NCI-H2196 treated with DMSO at 0.1 percent for 48 hours (cell line): ENCODE data around the gene BCAS3.

Experiments used
- DNase-seq: peaks from one replicate; lab custom pipeline; 2025; ENCODE audit not compliant: unreplicated experiment; lab: John Stamatoyannopoulos, UW

The BCAS3 gene

GRCh38 chr17:61053469-61053868 is 375.8 kb downstream of the BCAS3 start:
- no peak for DNase-seq

GRCh38 chr17:61054436-61054835 is 376.8 kb downstream of the BCAS3 start:
- no peak for DNase-seq

GRCh38 chr17:61057257-61057656 is 379.6 kb downstream of the BCAS3 start:
- DNase-seq, result no peak

GRCh38 chr17:61058066-61058465 is 380.4 kb downstream of the BCAS3 start:
- no peak for DNase-seq

GRCh38 chr17:61063528-61063927 is 385.9 kb downstream of the BCAS3 start:
- no peak for DNase-seq

GRCh38 chr17:61064087-61064951 is 386.7 kb downstream of the BCAS3 start:
- no peak for DNase-seq

- DNase-seq, result no peak
Measured at GRCh38 chr17:61065263-61065773, 387.7 kb downstream of the BCAS3 start.

GRCh38 chr17:61066062-61066461 is 388.4 kb downstream of the BCAS3 start:
- DNase-seq, result no peak

- no peak for DNase-seq
Measured at GRCh38 chr17:61070649-61071048, 393.0 kb downstream of the BCAS3 start.

GRCh38 chr17:61072648-61073047 is 395.0 kb downstream of the BCAS3 start:
- no peak for DNase-seq

- no peak for DNase-seq
Measured at GRCh38 chr17:61073131-61073530, 395.5 kb downstream of the BCAS3 start.

- DNase-seq, result no peak
Measured at GRCh38 chr17:61073799-61074513, 396.3 kb downstream of the BCAS3 start.

GRCh38 chr17:61075988-61076387 is 398.3 kb downstream of the BCAS3 start:
- no peak for DNase-seq

- DNase-seq, result no peak
Measured at GRCh38 chr17:61076621-61077031, 399.0 kb downstream of the BCAS3 start.

GRCh38 chr17:61081959-61082358 is 404.3 kb downstream of the BCAS3 start:
- DNase-seq, result no peak

GRCh38 chr17:61084260-61084659 is 406.6 kb downstream of the BCAS3 start:
- DNase-seq, result no peak

- no peak for DNase-seq
Measured at GRCh38 chr17:61087024-61087423, 409.4 kb downstream of the BCAS3 start.

- no peak for DNase-seq
Measured at GRCh38 chr17:61088556-61088955, 410.9 kb downstream of the BCAS3 start.

- DNase-seq, result no peak
Measured at GRCh38 chr17:61091096-61091495, 413.4 kb downstream of the BCAS3 start.

GRCh38 chr17:61097781-61098180 is 420.1 kb downstream of the BCAS3 start:
- DNase-seq, result no peak

- DNase-seq, result no peak
Measured at GRCh38 chr17:61106354-61106753, 428.7 kb downstream of the BCAS3 start.

GRCh38 chr17:61116577-61116976 is 438.9 kb downstream of the BCAS3 start:
- no peak for DNase-seq
